ENCODE results near the gene MSX1. TPM values are rescaled to one million over a fixed set of nuclear protein-coding genes. Genes with fewer than 3 reads are reported as not detected.
A peak's percentile ranks its signal among the peaks of the same experiment; 100 is the strongest.

Gene MSX1
- total RNA-seq, 2 experiments from 2014 or later, result not detected

GRCh38 chr4:4864940-4865704 is 5.7 kb downstream of the MSX1 start:
- no peak overlapping the region for H3K27ac Mint-ChIP-seq
- CTCF ChIA-PET, result no interaction called here
- DNase-seq, result no peak
- no peaks in the 10 kb centered on the region for H3K9me3 Mint-ChIP-seq
- H3K36me3 Mint-ChIP-seq (ENCODE audit: low read depth), result peaks cover 15% of the 10 kb centered on the region
- peaks cover 76% of the 10 kb centered on the region for H3K27me3 Mint-ChIP-seq
- POLR2A ChIA-PET, result no interaction called here
- no peak overlapping the region for H3K4me3 Mint-ChIP-seq
- H3K4me1 Mint-ChIP-seq, result peaks cover 17% of the 10 kb centered on the region

DNA sequence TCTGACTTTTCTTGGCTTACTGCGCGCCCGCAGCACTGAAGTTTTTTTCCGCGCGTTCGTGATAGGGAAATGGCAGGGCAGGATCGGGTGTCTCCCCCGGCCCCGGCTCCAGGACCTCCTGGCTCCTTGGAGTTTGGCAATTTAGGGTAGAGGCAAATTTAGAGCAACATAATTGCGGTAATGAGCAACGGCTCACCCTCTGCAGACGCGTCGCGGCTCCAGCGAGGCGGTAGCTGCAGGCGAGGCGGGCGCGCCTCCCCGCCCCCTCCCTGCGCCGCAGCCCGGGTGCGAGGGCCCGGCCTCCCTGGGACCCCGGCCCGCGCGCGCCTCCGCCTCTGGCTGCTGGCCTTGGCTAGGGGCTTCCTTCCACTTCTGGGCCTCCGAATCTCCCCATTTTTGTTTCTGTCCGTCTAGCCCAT is 6.2 kb downstream of the MSX1 start:
- H3K27ac Mint-ChIP-seq, result no peak overlapping the region
- DNase-seq, result no peak
- ChIA-PET POLR2A (no interaction called here), CTCF (no interaction called here)
- peaks cover 13% of the 10 kb centered on the region for H3K4me1 Mint-ChIP-seq
- no peak overlapping the region for H3K4me3 Mint-ChIP-seq
- H3K27me3 Mint-ChIP-seq, result peaks cover 78% of the 10 kb centered on the region
- H3K36me3 Mint-ChIP-seq (ENCODE audit: low read depth), result peaks cover 12% of the 10 kb centered on the region
- no peaks in the 10 kb centered on the region for H3K9me3 Mint-ChIP-seq

DNA sequence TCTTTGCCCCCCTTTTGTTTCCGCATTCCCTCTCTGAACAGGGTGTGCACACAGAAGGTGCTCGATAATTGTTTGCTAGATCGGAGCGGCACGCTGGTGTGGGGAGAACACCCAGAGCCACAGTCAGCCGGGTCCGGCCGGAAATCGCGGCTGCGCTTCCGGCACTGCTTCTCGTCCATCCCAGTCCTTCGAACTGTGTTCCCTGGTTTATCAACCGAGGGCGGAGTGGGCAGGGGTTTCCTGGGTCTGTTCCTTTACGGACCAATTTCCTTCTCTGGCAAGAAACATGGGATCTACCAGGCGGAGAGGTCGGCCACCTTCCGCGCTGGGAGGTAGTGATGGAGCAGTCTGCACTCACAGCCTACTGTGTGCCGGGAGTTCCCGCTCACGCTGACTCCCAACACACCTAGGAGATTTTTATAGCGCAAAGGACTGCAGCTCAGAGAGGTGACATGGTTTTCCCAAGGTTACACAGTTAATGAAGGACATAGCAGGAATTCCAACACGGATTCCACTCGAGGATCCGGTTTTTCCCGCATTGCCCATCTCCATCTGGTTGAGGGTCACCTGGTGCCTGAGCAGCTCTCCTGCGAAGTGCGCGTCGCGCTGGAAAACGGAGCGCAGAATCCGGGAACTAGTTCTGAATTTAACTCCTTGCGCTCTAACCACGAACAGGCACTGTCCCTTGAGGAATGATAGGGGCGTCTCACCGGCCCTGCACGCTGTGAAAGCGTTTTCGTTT is 6.8 kb downstream of the MSX1 start:
- peaks cover 13% of the 10 kb centered on the region for H3K4me1 Mint-ChIP-seq
- H3K9me3 Mint-ChIP-seq, result no peaks in the 10 kb centered on the region
- ChIA-PET POLR2A (no interaction called here), CTCF (no interaction called here)
- H3K27ac Mint-ChIP-seq, result peak overlapping the region; percentile 26
- H3K27me3 Mint-ChIP-seq, result peaks cover 78% of the 10 kb centered on the region
- no peak for DNase-seq
- H3K36me3 Mint-ChIP-seq (ENCODE audit: low read depth), result peaks cover 15% of the 10 kb centered on the region
- no peak overlapping the region for H3K4me3 Mint-ChIP-seq

DNA sequence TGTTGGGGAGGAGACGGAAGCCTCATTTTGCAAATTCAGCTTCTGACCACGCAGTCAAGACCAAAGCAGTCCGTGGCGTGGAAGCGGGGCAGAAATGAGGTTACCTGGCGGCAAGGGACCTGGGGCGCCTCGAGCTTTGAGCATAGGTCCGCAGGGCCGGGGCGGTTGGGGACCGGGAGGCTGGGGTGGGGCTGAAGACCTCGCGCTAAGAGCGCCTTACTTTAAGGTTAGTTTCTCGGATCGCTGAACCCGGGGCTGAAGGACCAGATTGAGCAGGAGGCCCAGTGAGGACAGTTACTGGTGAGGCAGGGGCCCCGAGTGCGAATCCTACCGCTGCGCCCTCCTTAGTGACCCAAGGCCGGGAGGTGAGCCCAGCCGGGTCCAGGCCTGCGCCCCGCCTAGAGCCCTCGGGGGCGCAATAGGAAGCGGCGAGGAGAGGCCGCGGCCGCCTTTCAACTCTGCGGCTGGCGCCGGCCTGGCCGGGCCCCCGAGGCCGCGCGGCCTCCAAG is 7.5 kb downstream of the MSX1 start:
- ChIA-PET CTCF (no interaction called here), POLR2A (no interaction called here)
- H3K27ac Mint-ChIP-seq, result no peak overlapping the region
- peaks cover 11% of the 10 kb centered on the region for H3K4me1 Mint-ChIP-seq
- H3K27me3 Mint-ChIP-seq, result peaks cover 76% of the 10 kb centered on the region
- no peak for DNase-seq
- H3K4me3 Mint-ChIP-seq, result no peak overlapping the region
- H3K9me3 Mint-ChIP-seq, result no peaks in the 10 kb centered on the region
- peaks cover 15% of the 10 kb centered on the region for H3K36me3 Mint-ChIP-seq (ENCODE audit: low read depth)

GRCh38 chr4:4867375-4868039 is 8.0 kb downstream of the MSX1 start:
- Mint-ChIP-seq H3K36me3 (ENCODE audit: low read depth) (peaks cover 14% of the 10 kb centered on the region), H3K4me3 (no peak overlapping the region), H3K4me1 (peaks cover 11% of the 10 kb centered on the region), H3K27me3 (peaks cover 76% of the 10 kb centered on the region), H3K9me3 (no peaks in the 10 kb centered on the region), H3K27ac (no peak overlapping the region)
- CTCF ChIA-PET, result no interaction called here
- POLR2A ChIA-PET, result no interaction called here
- DNase-seq, result no peak

GRCh38 chr4:4868040-4868757 is 8.7 kb downstream of the MSX1 start:
- CTCF ChIA-PET, result no interaction called here
- peaks cover 13% of the 10 kb centered on the region for H3K36me3 Mint-ChIP-seq (ENCODE audit: low read depth)
- no peak overlapping the region for H3K4me3 Mint-ChIP-seq
- DNase-seq, result no peak
- H3K27me3 Mint-ChIP-seq, result peaks cover 77% of the 10 kb centered on the region
- POLR2A ChIA-PET, result no interaction called here
- no peak overlapping the region for H3K27ac Mint-ChIP-seq
- H3K9me3 Mint-ChIP-seq, result no peaks in the 10 kb centered on the region
- H3K4me1 Mint-ChIP-seq, result peaks cover 11% of the 10 kb centered on the region

- POLR2A ChIA-PET, result no interaction called here
- Mint-ChIP-seq H3K9me3 (no peaks in the 10 kb centered on the region), H3K4me1 (peaks cover 11% of the 10 kb centered on the region), H3K27ac (no peak overlapping the region), H3K36me3 (ENCODE audit: low read depth) (peaks cover 13% of the 10 kb centered on the region), H3K4me3 (no peak overlapping the region), H3K27me3 (peaks cover 81% of the 10 kb centered on the region)
- no peak for DNase-seq
- CTCF ChIA-PET, result no interaction called here
These were observed 9.6 kb downstream of the MSX1 start for GRCh38 chr4:4868758-4869723.

DNA sequence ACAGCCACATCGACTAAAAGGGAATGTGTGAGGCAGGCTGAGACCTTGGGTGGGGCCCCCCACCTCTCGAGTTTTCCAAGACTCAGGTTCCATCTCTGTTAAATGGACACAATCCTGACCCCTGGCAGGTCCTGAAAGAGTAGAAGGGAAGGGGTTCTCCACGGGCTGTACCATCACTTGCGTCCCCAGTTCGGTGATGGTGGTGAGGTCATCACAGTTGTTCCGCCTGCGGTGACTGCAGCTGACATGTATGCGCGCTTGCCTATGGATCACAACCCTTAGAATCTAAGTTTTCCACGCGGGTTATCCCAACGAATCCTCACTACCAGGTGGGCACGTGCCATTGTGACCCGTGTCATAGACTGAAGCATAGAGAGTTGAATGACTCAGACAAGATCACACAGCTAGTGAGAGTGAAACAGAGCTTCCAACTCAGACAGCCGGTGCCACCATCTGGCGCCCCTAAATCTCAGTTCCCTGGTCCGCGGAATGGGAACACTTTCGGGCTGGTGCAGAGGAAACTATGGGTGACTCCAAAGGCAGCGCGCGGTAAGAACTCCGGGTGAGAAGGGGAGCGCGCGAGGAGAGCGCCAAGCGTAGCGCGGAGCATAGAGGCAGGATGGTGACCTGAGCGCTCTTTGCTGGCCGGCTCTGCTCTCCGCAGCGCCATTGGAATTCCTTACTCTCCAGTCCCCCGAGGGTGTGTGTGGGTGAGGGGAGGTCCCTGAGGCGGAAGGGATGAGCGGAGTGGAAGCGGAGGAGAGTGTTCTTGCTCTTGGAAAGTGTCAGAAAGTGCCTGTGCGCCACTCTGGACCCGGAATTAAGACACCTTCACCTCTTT is 10.5 kb downstream of the MSX1 start:
- peaks cover 11% of the 10 kb centered on the region for H3K4me1 Mint-ChIP-seq
- H3K36me3 Mint-ChIP-seq (ENCODE audit: low read depth), result peaks cover 13% of the 10 kb centered on the region
- no peak for DNase-seq
- ChIA-PET POLR2A (no interaction called here), CTCF (no interaction called here)
- peaks cover 81% of the 10 kb centered on the region for H3K27me3 Mint-ChIP-seq
- H3K9me3 Mint-ChIP-seq, result no peaks in the 10 kb centered on the region
- H3K27ac Mint-ChIP-seq, result no peak overlapping the region
- no peak overlapping the region for H3K4me3 Mint-ChIP-seq

DNA sequence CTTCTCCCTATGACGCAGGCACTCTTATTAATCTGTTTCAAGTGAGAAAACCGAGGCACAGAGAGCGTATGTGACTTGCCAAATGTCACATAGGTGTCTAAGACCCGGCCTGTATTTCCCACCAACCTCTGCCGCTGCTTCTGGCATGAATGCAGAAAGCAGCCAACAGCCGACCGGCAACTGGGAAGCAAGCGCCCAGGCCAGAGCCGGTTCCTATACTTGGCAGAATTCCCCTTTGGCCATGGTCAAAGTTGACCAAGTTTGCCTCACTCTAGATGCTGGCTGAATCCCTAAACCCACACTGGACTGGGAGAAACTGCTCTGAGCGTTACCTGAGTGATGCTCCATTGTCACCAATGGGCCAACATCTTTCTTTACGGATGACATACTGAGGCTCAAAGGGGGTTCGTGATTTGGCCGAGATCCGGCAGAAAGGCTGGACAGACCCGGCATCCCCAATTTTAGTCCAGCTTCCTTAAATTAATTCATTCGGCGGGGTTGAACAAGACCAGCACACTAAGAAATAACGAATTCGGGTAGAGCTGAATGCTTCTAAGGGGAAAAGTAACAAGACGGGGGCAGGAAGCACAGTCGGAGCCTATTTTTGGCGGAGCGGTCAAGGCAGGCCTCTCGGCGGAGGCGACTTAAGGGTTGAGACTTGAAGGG is 11.2 kb downstream of the MSX1 start:
- POLR2A ChIA-PET, result no interaction called here
- peaks cover 11% of the 10 kb centered on the region for H3K4me1 Mint-ChIP-seq
- H3K36me3 Mint-ChIP-seq (ENCODE audit: low read depth), result peaks cover 13% of the 10 kb centered on the region
- CTCF ChIA-PET, result no interaction called here
- H3K27me3 Mint-ChIP-seq, result peaks cover 76% of the 10 kb centered on the region
- no peak overlapping the region for H3K27ac Mint-ChIP-seq
- no peak for DNase-seq
- no peak overlapping the region for H3K4me3 Mint-ChIP-seq
- H3K9me3 Mint-ChIP-seq, result no peaks in the 10 kb centered on the region

DNA sequence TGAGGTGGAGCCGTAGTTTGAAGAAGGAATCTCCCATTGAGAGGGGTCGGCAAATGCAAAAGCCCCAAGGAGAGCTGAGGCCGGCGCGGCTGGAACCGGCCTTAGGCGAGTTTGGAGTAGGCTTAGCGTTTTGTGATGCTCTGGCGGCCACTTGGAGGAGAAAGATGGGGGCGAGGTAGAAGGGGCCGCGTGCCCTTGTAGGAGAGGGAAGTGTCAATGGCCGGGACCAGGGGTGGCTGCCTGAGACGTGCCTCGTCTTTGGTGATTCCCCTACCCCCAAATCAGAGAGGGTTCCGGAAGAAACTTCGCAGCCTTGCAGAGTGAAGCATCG is 11.7 kb downstream of the MSX1 start:
- Mint-ChIP-seq H3K4me1 (peaks cover 9% of the 10 kb centered on the region), H3K27ac (no peak overlapping the region), H3K9me3 (no peaks in the 10 kb centered on the region), H3K4me3 (no peak overlapping the region), H3K36me3 (ENCODE audit: low read depth) (peaks cover 11% of the 10 kb centered on the region), H3K27me3 (peaks cover 73% of the 10 kb centered on the region)
- no peak for DNase-seq
- ChIA-PET POLR2A (no interaction called here), CTCF (no interaction called here)

GRCh38 chr4:4871573-4872313 is 12.3 kb downstream of the MSX1 start:
- Mint-ChIP-seq H3K4me3 (no peak overlapping the region), H3K36me3 (ENCODE audit: low read depth) (peaks cover 9% of the 10 kb centered on the region), H3K27me3 (peaks cover 67% of the 10 kb centered on the region), H3K4me1 (peaks cover 5% of the 10 kb centered on the region), H3K27ac (no peak overlapping the region), H3K9me3 (no peaks in the 10 kb centered on the region)
- ChIA-PET CTCF (no interaction called here), POLR2A (no interaction called here)
- no peak for DNase-seq
